SU-DHL-6 (cell line): ENCODE measurements around the gene CCDC60.
"Not testable (repeated sequence)": the region's sequence is repeated elsewhere in the genome, so short reads cannot be mapped to it uniquely, and the experiment has no call there.

Source experiments
- H2AFZ ChIP-seq: fragments of 200-600 bp; sonication (generic); 2 replicates; pipeline ENCODE4 v1.6.1; 2014; ENCODE audit warnings: low read depth, mild to moderate bottlenecking, moderate library complexity, mixed read lengths, antibody characterized with exemption, low read length; ENCODE audit not compliant: severe bottlenecking
- H3F3A ChIP-seq: fragments of 200-600 bp; shearing (Covaris generic); 2 replicates; pipeline ENCODE4 v1.6.0; 2016; ENCODE audit warnings: antibody characterized with exemption, mild to moderate bottlenecking; ENCODE audit not compliant: insufficient read depth
- H3K27ac ChIP-seq: fragments of 200-600 bp; sonication (generic); 2 replicates; pipeline ENCODE4 v1.5.1; 2016; ENCODE audit warnings: low read depth, mild to moderate bottlenecking, low read length, moderate library complexity, mixed read lengths
- H3K27me3 ChIP-seq: fragments of 200-600 bp; sonication (generic), shearing (Covaris generic); 2 replicates; pipeline ENCODE4 v1.6.0; 2014; ENCODE audit warnings: mild to moderate bottlenecking, low read length
- H3K36me3 ChIP-seq: fragments of 200-600 bp; sonication (generic); 2 replicates; pipeline ENCODE4 v1.6.1; 2014; ENCODE audit warnings: mild to moderate bottlenecking, low read length, mixed read lengths
- H3K4me2 ChIP-seq: fragments of 300-600, 200-600 bp; shearing (Covaris generic), sonication (generic); 2 replicates; pipeline ENCODE4 v1.6.0; 2014; ENCODE audit warnings: low read length, low read depth, mild to moderate bottlenecking; ENCODE audit not compliant: poor library complexity, severe bottlenecking
- H3K4me3 ChIP-seq: fragments of 200-600 bp; sonication (generic); 2 replicates; pipeline ENCODE4 v1.5.1; 2014; ENCODE audit warnings: antibody characterized with exemption, low read length, mild to moderate bottlenecking, mixed read lengths; ENCODE audit not compliant: insufficient read depth, poor library complexity, severe bottlenecking
- H3K79me2 ChIP-seq: fragments of 200-600 bp; sonication (generic); 2 replicates; pipeline ENCODE4 v1.6.1; 2014; ENCODE audit warnings: mild to moderate bottlenecking, low read length, moderate library complexity; ENCODE audit not compliant: insufficient read depth
- H3K9ac ChIP-seq: fragments of 200-600 bp; sonication (generic); 2 replicates; pipeline ENCODE4 v1.7.0; 2014; ENCODE audit warnings: mild to moderate bottlenecking, low read length
- H3K9me2 ChIP-seq: fragments of 200-600 bp; sonication (generic); replicated peaks from 2 replicates; pipeline ENCODE4 v1.6.1; 2014; ENCODE audit warnings: low read length; ENCODE audit not compliant: insufficient read depth
- H3K9me3 ChIP-seq: fragments of 200-600 bp; sonication (generic); 2 replicates; pipeline ENCODE4 v1.6.1; 2014; ENCODE audit warnings: low read length, mixed read lengths; ENCODE audit not compliant: insufficient read depth
- H4K20me1 ChIP-seq: fragments of 200-600 bp; sonication (generic); 2 replicates; pipeline ENCODE4 v1.6.1; 2014; ENCODE audit warnings: low read depth, mild to moderate bottlenecking, antibody characterized with exemption, low read length, moderate library complexity, mixed read lengths
- EZH2phosphoT487 ChIP-seq: fragments of 200-600 bp; sonication (generic), shearing (Covaris generic); conservative IDR thresholded peaks from 2 replicates; pipeline ENCODE4 v1.6.1; 2018; ENCODE audit warnings: mild to moderate bottlenecking, antibody characterized with exemption, low read length, moderate library complexity, mixed read lengths
- TF ChIP-seq, protein P1 (sequence below): fragments of 200-600 bp; sonication (generic); IDR thresholded peaks from one replicate; pipeline ENCODE4 v1.5.1; 2017; ENCODE audit warnings: antibody characterized with exemption, mild to moderate bottlenecking, low read length, moderate library complexity; ENCODE audit not compliant: insufficient read depth, poor library complexity, severe bottlenecking

CCDC60 gene

DNA sequence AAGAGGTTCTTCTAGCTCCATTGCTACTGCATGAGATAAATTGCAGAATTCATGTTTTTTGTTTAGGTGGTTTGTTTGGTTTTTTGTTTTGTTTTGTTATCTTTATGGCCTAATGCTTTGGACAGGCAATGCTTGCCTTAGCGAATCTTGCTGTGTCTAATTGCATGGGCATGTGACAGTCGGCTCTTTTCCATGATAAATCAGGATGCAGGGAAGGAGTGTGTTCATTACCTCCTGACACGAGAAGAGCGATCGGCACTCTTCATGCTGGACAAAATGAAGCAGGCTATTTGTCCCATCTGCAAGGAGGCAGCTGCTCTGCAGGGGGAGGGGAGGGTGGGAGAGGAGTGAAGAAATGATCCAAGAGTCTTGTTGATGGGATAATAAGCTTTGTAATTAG lies 6.5 kb downstream of the CCDC60 start:
- Histone ChIP-seq H3K27ac (no peak overlapping the region), H3F3A (no peaks in the 10 kb centered on the region), H3K9ac (no peak overlapping the region), H3K4me3 (no peak overlapping the region), H3K27me3 (no peaks in the 10 kb centered on the region), H3K9me2 (no peaks in the 10 kb centered on the region), H3K36me3 (no peaks in the 10 kb centered on the region), H3K4me2 (no peak overlapping the region), H4K20me1 (no peaks in the 10 kb centered on the region), H3K79me2 (no peaks in the 10 kb centered on the region), H3K9me3 (no peaks in the 10 kb centered on the region), H2AFZ (no peak overlapping the region)
- no peak for TF ChIP-seq EZH2phosphoT487
- TF ChIP-seq, protein P1, sequence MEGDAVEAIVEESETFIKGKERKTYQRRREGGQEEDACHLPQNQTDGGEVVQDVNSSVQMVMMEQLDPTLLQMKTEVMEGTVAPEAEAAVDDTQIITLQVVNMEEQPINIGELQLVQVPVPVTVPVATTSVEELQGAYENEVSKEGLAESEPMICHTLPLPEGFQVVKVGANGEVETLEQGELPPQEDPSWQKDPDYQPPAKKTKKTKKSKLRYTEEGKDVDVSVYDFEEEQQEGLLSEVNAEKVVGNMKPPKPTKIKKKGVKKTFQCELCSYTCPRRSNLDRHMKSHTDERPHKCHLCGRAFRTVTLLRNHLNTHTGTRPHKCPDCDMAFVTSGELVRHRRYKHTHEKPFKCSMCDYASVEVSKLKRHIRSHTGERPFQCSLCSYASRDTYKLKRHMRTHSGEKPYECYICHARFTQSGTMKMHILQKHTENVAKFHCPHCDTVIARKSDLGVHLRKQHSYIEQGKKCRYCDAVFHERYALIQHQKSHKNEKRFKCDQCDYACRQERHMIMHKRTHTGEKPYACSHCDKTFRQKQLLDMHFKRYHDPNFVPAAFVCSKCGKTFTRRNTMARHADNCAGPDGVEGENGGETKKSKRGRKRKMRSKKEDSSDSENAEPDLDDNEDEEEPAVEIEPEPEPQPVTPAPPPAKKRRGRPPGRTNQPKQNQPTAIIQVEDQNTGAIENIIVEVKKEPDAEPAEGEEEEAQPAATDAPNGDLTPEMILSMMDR, result no peak

DNA sequence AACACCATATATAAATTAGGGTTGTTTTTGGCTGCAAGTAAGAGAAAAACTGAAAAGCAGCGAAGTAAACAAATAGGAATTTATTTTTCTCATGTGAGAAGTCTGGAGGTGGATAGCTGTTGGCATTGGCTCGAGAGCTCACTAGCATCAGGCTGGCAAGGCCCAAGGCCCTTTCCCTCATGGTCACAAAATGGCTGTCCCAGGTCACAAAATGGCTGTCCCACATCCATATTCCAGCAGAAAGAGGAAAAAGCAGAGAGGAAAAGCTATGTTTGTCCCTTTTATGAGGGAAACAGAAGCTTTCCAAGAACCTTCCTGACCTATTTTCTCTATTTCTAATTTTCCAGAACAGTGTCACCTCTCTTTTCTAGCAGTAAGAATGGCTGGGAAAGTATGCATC lies 7.5 kb downstream of the CCDC60 start:
- Histone ChIP-seq H3K4me3 (no peak overlapping the region), H3K36me3 (no peaks in the 10 kb centered on the region), H3K27ac (no peak overlapping the region), H2AFZ (no peak overlapping the region), H4K20me1 (no peaks in the 10 kb centered on the region), H3K9me2 (no peaks in the 10 kb centered on the region), H3K27me3 (no peaks in the 10 kb centered on the region), H3K9me3 (no peaks in the 10 kb centered on the region), H3K79me2 (no peaks in the 10 kb centered on the region), H3F3A (no peaks in the 10 kb centered on the region), H3K4me2 (no peak overlapping the region), H3K9ac (no peak overlapping the region)
- TF ChIP-seq, protein P1, result no peak
- no peak for TF ChIP-seq EZH2phosphoT487

DNA sequence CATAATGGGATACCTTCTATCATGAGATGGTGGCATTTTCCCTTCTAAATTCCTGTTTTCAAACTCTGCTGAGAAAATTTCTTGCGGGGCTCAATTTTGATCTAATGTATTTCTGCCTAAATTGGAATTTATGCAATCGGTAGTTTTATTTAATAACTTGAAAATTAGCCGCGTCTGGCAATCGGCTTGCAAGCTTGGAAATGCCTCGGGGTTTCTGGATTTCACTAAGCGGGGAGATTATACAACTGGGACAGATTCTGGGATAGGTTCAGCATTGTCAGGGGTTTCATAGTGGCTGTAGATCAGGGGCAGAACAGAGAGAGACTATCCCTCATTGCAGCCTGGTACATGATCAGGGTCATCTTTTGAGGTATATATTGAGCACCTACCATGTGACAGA lies 8.6 kb downstream of the CCDC60 start:
- no peaks in the 10 kb centered on the region for H3K9me2 ChIP-seq
- no peak for TF ChIP-seq EZH2phosphoT487
- TF ChIP-seq, protein P1, result no peak
- H3K4me3 ChIP-seq, result no peak overlapping the region
- no peaks in the 10 kb centered on the region for H3K9me3 ChIP-seq
- no peak overlapping the region for H3K4me2 ChIP-seq
- no peaks in the 10 kb centered on the region for H3K27me3 ChIP-seq
- H3F3A ChIP-seq, result no peaks in the 10 kb centered on the region
- no peak overlapping the region for H3K27ac ChIP-seq
- H3K79me2 ChIP-seq, result no peaks in the 10 kb centered on the region
- no peak overlapping the region for H2AFZ ChIP-seq
- no peak overlapping the region for H3K9ac ChIP-seq
- no peaks in the 10 kb centered on the region for H4K20me1 ChIP-seq
- H3K36me3 ChIP-seq, result no peaks in the 10 kb centered on the region

DNA sequence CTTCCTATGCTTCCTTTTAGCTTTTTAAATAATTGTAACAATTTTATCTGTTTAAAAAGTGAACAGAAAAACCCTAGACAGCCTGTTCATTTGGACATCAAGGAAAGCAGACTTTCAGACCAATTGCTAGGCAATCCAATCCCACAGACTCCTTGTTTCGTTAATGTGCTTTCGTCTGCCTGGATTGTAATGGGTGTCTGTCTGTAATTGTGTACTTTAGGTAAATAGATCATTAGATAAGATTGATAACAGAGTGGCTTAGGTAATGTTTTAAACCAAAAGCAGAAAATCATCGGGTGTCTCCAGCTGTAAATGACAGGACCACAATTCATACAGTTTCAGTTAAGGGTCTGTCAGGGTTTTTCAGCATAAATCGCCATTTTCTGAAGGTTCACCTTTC lies 19.6 kb downstream of the CCDC60 start:
- Histone ChIP-seq H3K36me3 (no peaks in the 10 kb centered on the region), H3K27me3 (no peaks in the 10 kb centered on the region), H3K9ac (no peak overlapping the region), H3K9me3 (no peaks in the 10 kb centered on the region), H3K27ac (no peak overlapping the region), H3K79me2 (no peaks in the 10 kb centered on the region), H3K4me3 (no peak overlapping the region), H3K4me2 (no peak overlapping the region), H3K9me2 (no peaks in the 10 kb centered on the region), H4K20me1 (no peaks in the 10 kb centered on the region), H3F3A (no peaks in the 10 kb centered on the region), H2AFZ (no peak overlapping the region)
- no peak for TF ChIP-seq EZH2phosphoT487
- TF ChIP-seq, protein P1, result no peak

DNA sequence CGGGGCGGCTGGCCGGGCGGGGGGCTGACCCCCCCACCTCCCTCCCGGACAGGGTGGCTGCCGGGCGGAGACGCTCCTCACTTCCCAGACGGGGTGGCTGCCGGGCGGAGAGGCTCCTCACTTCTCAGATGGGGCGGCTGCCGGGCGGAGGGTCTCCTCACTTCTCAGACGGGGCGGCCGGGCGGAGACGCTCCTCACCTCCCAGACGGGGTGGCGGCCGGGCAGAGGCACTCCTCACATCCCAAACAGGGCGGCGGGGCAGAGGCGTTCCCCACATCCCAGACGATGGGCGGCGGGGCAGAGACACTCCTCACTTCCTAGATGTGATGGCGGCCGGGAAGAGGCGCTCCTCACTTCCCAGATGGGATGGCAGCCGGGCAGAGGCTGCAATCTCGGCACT lies 25.8 kb downstream of the CCDC60 start:
- H3K27ac ChIP-seq, H3K9ac ChIP-seq, H3K27me3 ChIP-seq, H2AFZ ChIP-seq, H4K20me1 ChIP-seq, H3K4me3 ChIP-seq, H3K36me3 ChIP-seq, H3K9me2 ChIP-seq, H3F3A ChIP-seq, H3K79me2 ChIP-seq, H3K9me3 ChIP-seq, H3K4me2 ChIP-seq: not testable (repeated sequence)
